GM13976 (cell line): Measurements from ENCODE around the gene NAT8L.

ENCODE experiments used
- DNase-seq: peaks from one replicate; pipeline ENCODE4 v3.0.0; 2012; ENCODE audit warnings: low spot score
- CTCF ChIP-seq: IDR thresholded peaks from 2 replicates; pipeline ENCODE4 v1.5.1; 2012; ENCODE audit warnings: borderline replicate concordance, mild to moderate bottlenecking; ENCODE audit not compliant: insufficient read depth; ENCODE audit errors: extremely low read depth, missing control alignments, control extremely low read depth
- in situ Hi-C: fragments of 300-500 bp; cut with MboI; formaldehyde crosslinking; loops from one replicate; pipeline ENCODE4 v1.12.0; 2022; ENCODE audit warnings: low sequenced_read_pairs, mixed read lengths, inconsistent platforms; ENCODE audit not compliant: unreplicated experiment

NAT8L gene

DNA sequence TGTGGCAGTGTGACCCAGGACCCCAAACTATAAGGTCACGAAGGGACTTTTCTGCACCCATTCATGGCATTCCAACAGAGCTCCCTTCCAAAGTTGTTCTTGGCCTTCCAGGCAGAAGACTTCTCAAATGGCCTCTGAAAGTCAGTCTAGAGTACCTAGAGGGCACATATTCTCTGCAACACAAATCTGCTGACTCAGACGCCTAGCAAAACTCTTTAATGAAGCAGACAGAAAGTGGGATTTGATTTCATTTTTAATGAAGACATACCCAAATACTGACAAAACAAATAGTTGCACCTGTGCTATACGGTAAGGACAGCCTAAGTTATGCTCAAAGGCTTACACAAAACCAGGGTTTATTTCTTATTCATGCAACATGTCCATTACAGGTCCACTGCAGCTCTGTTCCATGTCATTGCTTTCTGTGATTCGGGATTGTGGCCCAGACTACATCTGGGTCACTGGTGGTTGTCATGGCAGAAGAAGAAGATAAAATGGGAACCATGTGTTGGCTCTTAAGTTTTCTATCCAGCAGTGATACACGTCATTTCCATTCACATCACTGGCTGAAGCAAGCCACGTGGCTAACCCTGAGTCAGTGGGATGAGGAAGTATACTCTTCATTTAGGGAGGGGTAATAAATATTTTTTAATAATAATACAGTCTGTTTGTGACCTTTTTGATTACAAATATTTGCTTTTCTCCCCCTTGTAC lies 57.7 kb downstream of the NAT8L start:
- in situ Hi-C loops: no loop called here
- no peak for DNase-seq
- no peak for TF ChIP-seq CTCF
